Thyroid gland (tissue), 4 donors: Measurements from ENCODE around the gene ZNF487. TPM values are rescaled to one million over a fixed set of nuclear protein-coding genes. Genes with fewer than 3 reads are reported as not detected.

Source experiments
- DNase-seq, 2 donors: peaks; one replicate each; pipeline ENCODE4 v3.0.0-alpha.2; 2019
- H3K27ac ChIP-seq, 3 donors: fragments of 200-600 bp; sonication (generic); 1 replicate in 2 of 3; 2 replicates in 1 of 3; pipeline ENCODE4 v1.5.1; 2016 to 2019; ENCODE audit warnings: mild to moderate bottlenecking in 1 of 3, moderate library complexity in 1 of 3
- H3K27me3 ChIP-seq: fragments of 200-600 bp; sonication (generic); one replicate; pipeline ENCODE4 v1.5.1; 2019
- H3K36me3 ChIP-seq, 2 donors: fragments of 200-600 bp; sonication (generic); one replicate each; pipeline ENCODE4 v1.5.1; 2016 to 2019
- H3K4me1 ChIP-seq, 2 donors: fragments of 200-600 bp; sonication (generic); one replicate each; pipeline ENCODE4 v1.5.1; 2017 to 2019
- H3K4me3 ChIP-seq, 3 donors: fragments of 200-600 bp; sonication (generic); replicated peaks in 1 of 3; 1 replicate in 2 of 3; 2 replicates in 1 of 3; pipeline ENCODE4 v1.5.1; 2016; ENCODE audit warnings: mild to moderate bottlenecking in 1 of 3
- H3K9me3 ChIP-seq: fragments of 200-600 bp; sonication (generic); one replicate; pipeline ENCODE4 v1.5.1; 2017
- CTCF ChIP-seq, 6 experiments: fragments of 200-600 bp in 3 of 6; fragments of 450-650 bp in 3 of 6; sonication (generic) in 3 of 6; IDR thresholded peaks; one replicate each; pipeline ENCODE4 v1.5.1; 2016 to 2019; ENCODE audit warnings: antibody characterized with exemption in 6 of 6, mild to moderate bottlenecking in 2 of 6, inconsistent platforms in 1 of 6, moderate library complexity in 1 of 6
- POLR2A ChIP-seq, 2 donors: fragments of 450-650 bp; IDR thresholded peaks; one replicate each; pipeline ENCODE4 v1.6.1; 2017; ENCODE audit warnings: antibody characterized with exemption in 2 of 2, mild to moderate bottlenecking in 2 of 2, moderate library complexity in 1 of 2
- WGBS, 2 donors: methylation state at CpG; one replicate each; pipeline ENCODE4 v1.1.5; 2017; 5-methylcytosine and 5-hydroxymethylcytosine counted together
- intact Hi-C: fragments of 100-400 bp; cut with DNase I; formaldehyde crosslinking; loops from one replicate; pipeline ENCODE4 v1.15.1; 2023
- total RNA-seq, 4 donors: library from RNA; depleted of rRNA; stranded (reverse); fragments of >200 nt; gene quantifications; one replicate each; pipeline ENCODE4 v1.2.3, GENCODE V29; 2016

ZNF487 gene
- total RNA-seq, 4 donors from 2014 or later: 11.9 to 21.7 (median 19.9) TPM

- Histone ChIP-seq H3K27me3 (no peaks in the 10 kb centered on the region), H3K4me1 (peaks cover 4% of the 10 kb centered on the region in 2 donors), H3K9me3 (no peaks in the 10 kb centered on the region), H3K36me3 (no peaks in the 10 kb centered on the region), H3K4me3 (no peak overlapping the region), H3K27ac (no peak overlapping the region)
- TF ChIP-seq CTCF (IDR thresholded peaks at IDR 0.05) (no peak), POLR2A (IDR thresholded peaks at IDR 0.05) (no peak)
- intact Hi-C loops: no loop called here
- WGBS, 2 donors: 91 to 96% methylated on average over 8 of the region's 8 CpGs
- DNase-seq: no peak
These were observed 5.8 kb upstream of the ZNF487 start for GRCh38 chr10:43430926-43431663.

- WGBS, 2 donors: 6 to 9% methylated on average over 11 to 20 of the region's 30 CpGs
- DNase-seq: no peak
- Histone ChIP-seq H3K9me3 (no peaks in the 10 kb centered on the region), H3K27ac (peak overlapping the region; percentile 88 to 99 (median 96)), H3K4me3 (peak overlapping the region; percentile 42 to 86 (median 45)), H3K36me3 (no peaks in the 10 kb centered on the region), H3K4me1 (peaks cover 4 to 10% of the 10 kb centered on the region in 2 donors), H3K27me3 (no peaks in the 10 kb centered on the region)
- intact Hi-C loops: no loop called here
- TF ChIP-seq CTCF (IDR thresholded peaks at IDR 0.05) (no peak), POLR2A (IDR thresholded peaks at IDR 0.05) (no peak)
These were observed 395 bp downstream of the ZNF487 start for GRCh38 chr10:43437141-43437870.

DNA sequence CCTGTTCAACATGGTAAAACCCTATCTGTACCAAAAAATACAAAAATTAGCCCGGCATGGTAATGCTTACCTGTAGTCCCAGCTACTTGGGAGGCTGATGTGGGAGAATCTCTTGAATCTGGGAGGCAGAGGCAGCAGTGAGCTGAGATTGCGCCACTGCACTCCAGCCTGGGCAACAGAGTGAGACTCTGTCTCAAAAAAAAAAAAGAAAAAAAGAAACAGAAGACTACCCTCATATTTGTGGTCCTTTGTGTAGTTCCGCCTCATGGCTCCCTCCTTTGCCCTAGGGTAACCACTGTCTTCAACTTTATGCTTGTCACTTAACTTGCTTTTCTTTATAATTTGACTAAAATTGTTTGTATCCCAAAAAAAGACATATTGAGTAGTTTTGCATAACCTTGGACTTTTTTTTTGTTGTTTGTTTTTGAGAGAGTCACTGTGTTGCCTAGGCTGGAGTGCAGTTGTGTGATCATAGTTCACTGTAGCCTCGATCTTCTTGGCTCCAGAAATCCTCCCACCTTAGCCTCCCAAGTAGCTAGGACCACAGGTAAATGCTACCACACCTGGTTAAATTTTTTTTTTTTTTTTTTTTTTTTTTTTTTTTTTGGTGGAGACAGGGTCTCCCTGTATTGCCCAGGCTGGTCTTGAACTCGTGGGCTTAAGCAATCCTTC lies 3.7 kb downstream of the ZNF487 start:
- H3K9me3 ChIP-seq: no peaks in the 10 kb centered on the region
- H3K27ac ChIP-seq: no peak overlapping the region
- TF ChIP-seq CTCF (IDR thresholded peaks at IDR 0.05) (no peak), POLR2A (IDR thresholded peaks at IDR 0.05) (no peak)
- no peaks in the 10 kb centered on the region for H3K36me3 ChIP-seq
- no peak for DNase-seq
- intact Hi-C loops: no loop called here
- 88 to 95% methylated on average over 5 of the region's 5 CpGs for WGBS, 2 donors
- H3K4me1 ChIP-seq: peaks cover under 1 to 12% of the 10 kb centered on the region in 2 donors
- H3K4me3 ChIP-seq: no peak overlapping the region
- no peaks in the 10 kb centered on the region for H3K27me3 ChIP-seq

GRCh38 chr10:43444323-43444722 lies 7.4 kb downstream of the ZNF487 start:
- 83 to 85% methylated on average over 7 of the region's 7 CpGs for whole genome bisulfite sequencing, 2 donors
- intact Hi-C loops: no loop called here
- TF ChIP-seq CTCF (IDR thresholded peaks at IDR 0.05) (no peak), POLR2A (IDR thresholded peaks at IDR 0.05) (no peak)
- Histone ChIP-seq H3K27me3 (no peaks in the 10 kb centered on the region), H3K9me3 (no peaks in the 10 kb centered on the region), H3K4me3 (no peak overlapping the region), H3K27ac (no peak overlapping the region), H3K4me1 (peaks cover 0 to 6% of the 10 kb centered on the region in 2 donors), H3K36me3 (no peaks in the 10 kb centered on the region)
- DNase-seq: no peak
